ENCODE measurements around the gene ABHD15.
"Not testable (repeated sequence)": the region's sequence is repeated elsewhere in the genome, so short reads cannot be mapped to it uniquely, and the experiment has no call there.

The ABHD15 gene

DNA sequence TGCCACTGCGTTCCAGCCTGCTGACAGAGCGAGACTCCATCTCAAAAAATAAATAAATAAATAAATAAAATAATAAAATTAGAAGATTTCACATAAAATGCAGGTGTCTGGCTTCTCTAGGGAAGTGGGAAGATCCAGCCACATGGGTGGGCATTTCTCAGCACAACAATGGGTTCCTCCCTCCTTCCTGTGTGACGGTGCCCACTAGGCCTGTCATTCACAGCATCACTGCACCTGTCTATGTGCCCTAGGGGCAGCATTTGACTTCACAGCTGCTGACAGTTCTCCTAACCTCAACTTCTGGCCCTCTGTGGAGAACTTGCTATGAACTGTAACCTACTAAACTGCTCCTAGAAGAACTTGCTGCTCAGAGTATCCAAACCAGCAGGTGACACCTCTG lies 3.0 kb downstream of the ABHD15 start:
- peaks cover 26 to 35% of the 10 kb centered on the region in 2 donors for H3K4me1 Mint-ChIP-seq (ENCODE audit: low read depth in 2 of 2)
- no peaks in the 10 kb centered on the region for H3K9me3 Mint-ChIP-seq
- peak overlapping the region; percentile 81 to 93 for H3K27ac Mint-ChIP-seq
- H3K36me3 Mint-ChIP-seq (ENCODE audit: insufficient read depth), result peaks cover 43% of the 10 kb centered on the region
- no peaks in the 10 kb centered on the region for H3K27me3 Mint-ChIP-seq
- DNase-seq, result peak in 2 of 3 experiments; percentile 33 to 37
- peak; percentile 24 for ATAC-seq (replicated peaks)
- peak overlapping the region; percentile 97 to 99 for H3K4me3 Mint-ChIP-seq

DNA sequence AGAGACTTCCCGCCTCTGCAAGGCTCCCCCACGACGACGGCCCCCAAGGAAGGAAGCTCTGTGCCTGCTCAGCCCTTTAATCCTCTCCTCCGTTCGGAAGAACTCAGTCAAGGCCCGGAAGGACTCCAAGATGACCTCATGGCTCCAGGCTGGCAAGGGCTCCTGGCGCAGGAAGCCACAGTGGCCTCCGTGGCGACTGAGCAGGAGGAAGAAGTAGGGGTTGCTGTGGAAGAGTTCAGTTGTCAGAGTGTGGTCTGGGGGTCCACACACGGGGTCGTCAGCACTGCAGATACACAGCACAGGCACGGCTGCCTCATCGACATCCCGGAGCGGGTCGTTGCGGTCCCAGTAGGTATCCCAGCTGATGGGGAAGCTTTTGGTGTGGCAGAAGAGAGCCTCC lies 4.2 kb downstream of the ABHD15 start:
- Mint-ChIP-seq H3K4me1 (ENCODE audit: low read depth in 2 of 2) (peaks cover 31 to 38% of the 10 kb centered on the region in 2 donors), H3K27ac (peak overlapping the region; percentile 69 to 94), H3K27me3 (no peaks in the 10 kb centered on the region), H3K4me3 (peak overlapping the region in 1 of 2 donors; percentile 74), H3K36me3 (ENCODE audit: insufficient read depth) (peaks cover 33% of the 10 kb centered on the region), H3K9me3 (no peaks in the 10 kb centered on the region)
- ATAC-seq (replicated peaks) (no peak), DNase-seq (no peak)

DNA sequence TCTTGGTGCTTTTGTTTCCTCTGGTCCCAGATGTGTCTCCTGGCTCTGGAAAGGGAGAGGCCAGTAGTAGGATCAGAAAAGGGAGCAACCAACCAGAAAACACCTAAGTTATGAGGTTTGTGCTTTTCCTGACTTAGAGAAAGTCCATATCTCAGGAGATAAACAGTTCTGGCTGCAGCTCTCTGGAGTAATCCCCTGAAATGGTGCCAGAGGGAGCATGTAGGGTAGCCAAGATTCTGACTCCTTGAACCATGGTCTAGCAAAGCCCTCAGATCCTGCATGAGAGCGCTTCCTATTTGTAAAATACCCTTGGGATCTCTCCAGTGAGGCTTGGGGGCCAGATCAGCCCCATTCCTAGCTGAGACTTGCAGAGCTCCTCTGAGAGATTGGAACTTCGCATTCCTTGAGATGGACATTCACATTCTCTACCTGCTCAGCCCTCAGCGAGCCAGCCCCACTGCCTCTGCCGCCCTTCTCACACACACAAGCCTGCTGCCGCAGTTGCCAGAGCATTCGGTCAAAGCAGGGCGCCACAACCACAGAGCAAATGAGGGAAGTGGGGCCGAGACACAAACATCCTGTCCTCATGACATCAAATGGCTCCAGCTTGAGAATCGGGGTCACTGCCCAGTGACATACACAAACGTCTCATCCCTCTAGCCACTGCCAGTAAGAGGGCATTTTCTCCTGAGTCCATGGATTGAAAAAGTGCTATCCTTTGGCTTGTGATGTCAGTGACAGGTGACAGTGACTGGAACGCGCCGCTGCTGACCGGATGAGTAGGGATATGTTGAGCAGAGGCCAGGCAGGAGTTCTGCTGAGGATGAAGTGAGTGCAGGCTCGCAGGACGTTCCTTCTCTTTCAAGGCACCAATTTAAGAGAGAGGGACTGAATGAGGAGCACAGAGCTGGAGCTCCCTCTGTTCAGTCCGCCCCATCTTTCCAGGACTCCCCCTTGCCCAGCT lies 5.0 kb downstream of the ABHD15 start:
- Mint-ChIP-seq H3K27me3 (no peaks in the 10 kb centered on the region), H3K36me3 (ENCODE audit: insufficient read depth) (peaks cover 31% of the 10 kb centered on the region), H3K9me3 (no peaks in the 10 kb centered on the region), H3K27ac (peak overlapping the region; percentile 69 to 94), H3K4me3 (peak overlapping the region; percentile 29 to 74), H3K4me1 (ENCODE audit: low read depth in 2 of 2) (peaks cover 39 to 46% of the 10 kb centered on the region in 2 donors)
- ATAC-seq (replicated peaks) (peak; percentile 34), DNase-seq (peak in 2 of 3 experiments; percentile 23 to 33)

DNA sequence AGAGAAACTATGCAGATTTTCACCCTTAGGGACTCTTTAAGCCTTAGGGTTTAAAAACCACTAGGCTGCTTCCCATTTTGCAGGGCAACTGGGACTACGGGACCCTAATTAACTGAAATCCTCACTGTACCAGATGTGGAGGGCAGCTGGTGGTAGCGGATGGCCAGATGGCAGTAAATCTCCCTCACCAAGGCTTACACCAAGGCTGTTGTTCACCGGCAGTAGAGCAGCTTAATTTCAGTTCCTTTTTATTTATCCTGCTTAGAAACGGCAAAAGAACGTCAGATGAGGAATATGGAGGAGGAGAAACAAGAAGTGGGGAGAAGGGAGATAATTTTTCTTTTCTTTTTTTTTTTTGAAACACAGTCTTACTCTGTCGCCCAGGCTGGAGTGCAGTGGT lies 6.5 kb downstream of the ABHD15 start:
- Mint-ChIP-seq H3K4me1 (ENCODE audit: low read depth in 2 of 2) (peaks cover 31 to 44% of the 10 kb centered on the region in 2 donors), H3K4me3 (peak overlapping the region in 1 of 2 donors; percentile 21), H3K27ac (peak overlapping the region; percentile 85 to 94)

DNA sequence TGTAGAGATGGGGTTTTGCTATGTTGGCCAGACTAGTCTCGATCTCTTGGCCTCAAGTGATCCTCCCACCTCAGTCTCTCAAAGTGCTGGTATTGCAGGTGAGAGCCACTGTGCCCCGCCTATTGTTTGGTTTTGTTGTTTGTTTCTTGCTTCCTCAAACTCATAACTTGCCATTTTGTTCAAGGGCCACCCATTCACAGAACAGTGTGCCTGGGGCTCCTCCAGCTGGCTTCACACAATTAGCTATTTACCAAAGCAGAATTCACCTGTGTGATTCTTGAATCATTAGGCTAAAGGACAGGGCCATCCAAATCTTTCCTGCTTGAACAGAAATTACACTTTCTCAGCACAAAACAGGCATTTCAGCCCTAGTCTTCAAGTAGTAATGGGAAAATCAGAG lies 7.2 kb downstream of the ABHD15 start:
- H3K4me1 Mint-ChIP-seq (ENCODE audit: low read depth in 2 of 2), result peaks cover 31 to 44% of the 10 kb centered on the region in 2 donors
- H3K4me3 Mint-ChIP-seq, result no peak overlapping the region
- H3K36me3 Mint-ChIP-seq (ENCODE audit: insufficient read depth), result peaks cover 26% of the 10 kb centered on the region
- no peaks in the 10 kb centered on the region for H3K27me3 Mint-ChIP-seq
- ATAC-seq (replicated peaks), result no peak
- no peak for DNase-seq
- no peaks in the 10 kb centered on the region for H3K9me3 Mint-ChIP-seq
- H3K27ac Mint-ChIP-seq, result peak overlapping the region; percentile 85 to 94

More for the DNA sequence above, 6.5 kb downstream of the ABHD15 start:
- H3K9me3 Mint-ChIP-seq, result no peaks in the 10 kb centered on the region
- ATAC-seq (replicated peaks), result no peak
- H3K27me3 Mint-ChIP-seq, result no peaks in the 10 kb centered on the region
- H3K36me3 Mint-ChIP-seq (ENCODE audit: insufficient read depth), result peaks cover 26% of the 10 kb centered on the region
- no peak for DNase-seq

DNA sequence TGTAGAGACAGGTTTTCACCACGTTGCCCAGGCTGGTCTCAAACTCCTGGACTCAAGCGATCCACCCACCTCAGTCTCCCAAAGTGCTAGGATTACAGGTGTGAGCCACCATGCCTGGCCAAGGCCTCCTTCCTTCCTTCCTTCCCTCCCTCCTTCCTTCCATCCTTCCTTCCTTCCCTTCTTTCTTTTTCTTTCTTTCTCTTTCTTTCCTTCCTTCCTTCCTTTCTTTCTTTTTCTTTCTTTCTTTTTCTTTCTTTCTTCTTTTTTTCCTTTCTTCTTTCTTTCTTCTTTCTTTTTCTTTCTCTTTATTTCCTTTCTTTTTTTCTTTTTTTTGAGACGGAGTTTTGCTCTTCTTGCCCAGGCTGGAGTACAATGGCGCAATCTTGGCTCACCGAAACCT lies 8.7 kb downstream of the ABHD15 start:
- DNase-seq; H3K27me3 Mint-ChIP-seq; H3K4me3 Mint-ChIP-seq; ATAC-seq (replicated peaks); H3K9me3 Mint-ChIP-seq: not testable (repeated sequence)
- Mint-ChIP-seq H3K36me3 (ENCODE audit: insufficient read depth) (peaks cover 20% of the 10 kb centered on the region), H3K27ac (peak overlapping the region; percentile 76 to 81), H3K4me1 (ENCODE audit: low read depth in 2 of 2) (peaks cover 24 to 38% of the 10 kb centered on the region in 2 donors)

- ATAC-seq (replicated peaks), result peak; percentile 35
- no peak for DNase-seq
- Mint-ChIP-seq H3K4me3 (peak overlapping the region in 1 of 2 donors; percentile 12), H3K36me3 (ENCODE audit: insufficient read depth) (peaks cover 20% of the 10 kb centered on the region), H3K27ac (peak overlapping the region; percentile 76 to 81), H3K27me3 (no peaks in the 10 kb centered on the region), H3K9me3 (no peaks in the 10 kb centered on the region), H3K4me1 (ENCODE audit: low read depth in 2 of 2) (peaks cover 20 to 35% of the 10 kb centered on the region in 2 donors)
Measured at GRCh38 chr17:29557739-29558116, 9.1 kb downstream of the ABHD15 start.

GRCh38 chr17:29557085-29557738 lies 9.6 kb downstream of the ABHD15 start:
- peak overlapping the region; percentile 76 to 81 for H3K27ac Mint-ChIP-seq
- DNase-seq, result no peak
- H3K4me1 Mint-ChIP-seq (ENCODE audit: low read depth in 2 of 2), result peaks cover 18 to 31% of the 10 kb centered on the region in 2 donors

GRCh38 chr17:29555840-29556239 lies 11.0 kb downstream of the ABHD15 start:
- Mint-ChIP-seq H3K27me3 (no peaks in the 10 kb centered on the region), H3K27ac (no peak overlapping the region), H3K9me3 (no peaks in the 10 kb centered on the region), H3K4me1 (ENCODE audit: low read depth in 2 of 2) (peaks cover 18 to 24% of the 10 kb centered on the region in 2 donors), H3K4me3 (no peak overlapping the region), H3K36me3 (ENCODE audit: insufficient read depth) (peaks cover 11% of the 10 kb centered on the region)
- no peak for ATAC-seq (replicated peaks)
- no peak for DNase-seq

More at GRCh38 chr17:29557085-29557738, 9.6 kb downstream of the ABHD15 start:
- no peak for ATAC-seq (replicated peaks)
- Mint-ChIP-seq H3K27me3 (no peaks in the 10 kb centered on the region), H3K36me3 (ENCODE audit: insufficient read depth) (peaks cover 21% of the 10 kb centered on the region), H3K4me3 (peak overlapping the region in 1 of 2 donors; percentile 12), H3K9me3 (no peaks in the 10 kb centered on the region)

DNA sequence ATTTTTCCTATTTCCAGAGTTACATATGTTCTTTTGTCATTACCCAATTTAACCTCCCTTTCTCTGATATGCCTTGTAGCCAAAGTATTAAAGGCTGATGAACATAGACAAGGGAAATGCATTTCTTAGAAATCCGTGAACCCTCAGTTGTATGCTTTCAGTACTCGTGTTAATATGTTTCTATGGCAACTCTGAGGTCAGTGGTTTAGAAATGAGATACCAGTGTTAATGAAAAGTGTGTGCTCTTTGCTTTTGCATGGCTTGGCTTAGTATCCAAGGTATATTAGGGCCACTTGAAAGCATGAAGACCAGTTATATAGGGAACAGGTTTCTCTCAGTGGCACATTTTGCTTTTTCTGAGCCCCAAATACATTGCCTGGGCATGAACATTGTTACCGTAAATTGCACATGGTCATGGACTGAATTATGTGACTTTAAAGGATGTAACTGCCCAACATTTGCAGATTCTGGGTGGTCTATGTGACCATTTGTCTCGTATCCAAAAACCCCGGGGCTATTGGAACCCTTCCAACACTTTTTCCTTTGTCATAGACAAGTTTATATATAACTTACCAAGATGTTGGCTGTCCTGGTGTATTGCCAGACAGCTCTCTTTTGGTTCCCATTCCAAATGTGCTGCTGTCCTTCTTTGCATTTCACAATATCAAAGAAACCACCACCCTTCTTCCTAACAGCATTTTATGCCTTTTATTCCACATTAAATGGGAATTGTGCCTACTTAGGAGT lies 17.5 kb downstream of the ABHD15 start:
- no peak overlapping the region for H3K4me3 Mint-ChIP-seq
- H3K9me3 Mint-ChIP-seq, result no peaks in the 10 kb centered on the region
- no peak overlapping the region for H3K27ac Mint-ChIP-seq
- peaks cover 6% of the 10 kb centered on the region for H3K36me3 Mint-ChIP-seq (ENCODE audit: insufficient read depth)
- ATAC-seq (replicated peaks), result peak; percentile 73
- H3K27me3 Mint-ChIP-seq, result no peaks in the 10 kb centered on the region
- DNase-seq, result no peak
- H3K4me1 Mint-ChIP-seq (ENCODE audit: low read depth in 2 of 2), result peaks cover 6 to 22% of the 10 kb centered on the region in 2 donors

- Mint-ChIP-seq H3K36me3 (ENCODE audit: insufficient read depth) (peaks cover 19% of the 10 kb centered on the region), H3K27me3 (no peaks in the 10 kb centered on the region), H3K4me3 (no peak overlapping the region), H3K27ac (peak overlapping the region in 1 of 2 donors; percentile 66), H3K9me3 (no peaks in the 10 kb centered on the region), H3K4me1 (ENCODE audit: low read depth in 2 of 2) (peaks cover 6 to 22% of the 10 kb centered on the region in 2 donors)
- no peak for DNase-seq
- no peak for ATAC-seq (replicated peaks)
Measured at GRCh38 chr17:29546830-29547229, 20.0 kb downstream of the ABHD15 start.

- DNase-seq (no peak), ATAC-seq (replicated peaks) (no peak)
- no peaks in the 10 kb centered on the region for H3K27me3 Mint-ChIP-seq
- peak overlapping the region in 1 of 2 donors; percentile 66 for H3K27ac Mint-ChIP-seq
- no peaks in the 10 kb centered on the region for H3K9me3 Mint-ChIP-seq
- peaks cover 23% of the 10 kb centered on the region for H3K36me3 Mint-ChIP-seq (ENCODE audit: insufficient read depth)
- H3K4me1 Mint-ChIP-seq (ENCODE audit: low read depth in 2 of 2), result peaks cover 6 to 22% of the 10 kb centered on the region in 2 donors
- no peak overlapping the region for H3K4me3 Mint-ChIP-seq
Measured at GRCh38 chr17:29546085-29546484, 20.8 kb downstream of the ABHD15 start.

- H3K9me3 Mint-ChIP-seq, result no peaks in the 10 kb centered on the region
- no peak overlapping the region for H3K27ac Mint-ChIP-seq
- H3K4me3 Mint-ChIP-seq, result no peak overlapping the region
- H3K27me3 Mint-ChIP-seq, result no peaks in the 10 kb centered on the region
- DNase-seq (no peak), ATAC-seq (replicated peaks) (no peak)
- peaks cover 43% of the 10 kb centered on the region for H3K36me3 Mint-ChIP-seq (ENCODE audit: insufficient read depth)
- peaks cover 3 to 13% of the 10 kb centered on the region in 2 donors for H3K4me1 Mint-ChIP-seq (ENCODE audit: low read depth in 2 of 2)
Measured at GRCh38 chr17:29544066-29544465, 22.8 kb downstream of the ABHD15 start.
